MCF 10A (cell line): ENCODE results near the gene SLC26A2. TPM values are rescaled to one million over a fixed set of nuclear protein-coding genes. Genes with fewer than 3 reads are reported as not detected.

Source experiments
- BruUV-seq: library from RNA; stranded (reverse); fragments of 400-500 nt; replicated peaks from 2 replicates; lab custom pipeline; 2021; lab: Mats Ljungman, UMichigan
- CTCF ChIA-PET: fragments of 300-600 bp; sonication (Branson Sonifier 250); formaldehyde crosslinking; extraction: SDS; loops from one replicate; lab custom pipeline; 2021; ENCODE audit warnings: antibody characterized with exemption, inconsistent platforms; lab: Yijun Ruan, JAX
- POLR2A ChIA-PET: fragments of 300-600, 350-650 bp; sonication (Branson Sonifier 250); formaldehyde crosslinking; extraction: SDS; loops from one replicate; lab custom pipeline; 2020; ENCODE audit warnings: antibody characterized with exemption, inconsistent platforms; lab: Yijun Ruan, JAX
- DNase-seq: peaks from one replicate; pipeline ENCODE4 v3.0.0-alpha.2; 2018; ENCODE audit not compliant: unreplicated experiment
- H3K27ac Mint-ChIP-seq: one replicate; pipeline ENCODE4 v1.8.0; 2022; ENCODE audit warnings: mild to moderate bottlenecking, low read depth, mixed read lengths; ENCODE audit not compliant: unreplicated experiment
- H3K27me3 Mint-ChIP-seq: one replicate; pipeline ENCODE4 v1.8.0; 2022; ENCODE audit warnings: mixed read lengths; ENCODE audit not compliant: insufficient read depth, unreplicated experiment
- H3K36me3 Mint-ChIP-seq: one replicate; pipeline ENCODE4 v1.8.0; 2022; ENCODE audit warnings: mild to moderate bottlenecking, moderate library complexity, mixed read lengths; ENCODE audit not compliant: insufficient read depth, unreplicated experiment
- H3K4me1 Mint-ChIP-seq: one replicate; pipeline ENCODE4 v1.8.0; 2022; ENCODE audit warnings: mixed read lengths; ENCODE audit not compliant: insufficient read depth, unreplicated experiment
- H3K4me3 Mint-ChIP-seq: one replicate; pipeline ENCODE4 v1.8.0; 2022; ENCODE audit warnings: mild to moderate bottlenecking, moderate library complexity, mixed read lengths; ENCODE audit not compliant: unreplicated experiment
- H3K9me3 Mint-ChIP-seq: one replicate; pipeline ENCODE4 v1.8.0; 2022; ENCODE audit warnings: mixed read lengths; ENCODE audit not compliant: unreplicated experiment
- intact Hi-C: fragments of 100-400 bp; cut with micrococcal nuclease; formaldehyde crosslinking; loops from 2 replicates; pipeline ENCODE4 v1.14.1; 2022
- total RNA-seq: library from RNA; stranded (reverse); gene quantifications from 2 replicates; pipeline ENCODE4 v1.2.3, GENCODE V29; 2022
- TF ChIP-seq, protein P1 (sequence below): fragments of 200-600 bp; IDR thresholded peaks from one replicate; pipeline ENCODE4 v1.8.0; 2022; ENCODE audit warnings: antibody characterized with exemption, mild to moderate bottlenecking; ENCODE audit not compliant: unreplicated experiment

Gene SLC26A2
- total RNA-seq, 1 experiment from 2014 or later = 56.2 TPM

DNA sequence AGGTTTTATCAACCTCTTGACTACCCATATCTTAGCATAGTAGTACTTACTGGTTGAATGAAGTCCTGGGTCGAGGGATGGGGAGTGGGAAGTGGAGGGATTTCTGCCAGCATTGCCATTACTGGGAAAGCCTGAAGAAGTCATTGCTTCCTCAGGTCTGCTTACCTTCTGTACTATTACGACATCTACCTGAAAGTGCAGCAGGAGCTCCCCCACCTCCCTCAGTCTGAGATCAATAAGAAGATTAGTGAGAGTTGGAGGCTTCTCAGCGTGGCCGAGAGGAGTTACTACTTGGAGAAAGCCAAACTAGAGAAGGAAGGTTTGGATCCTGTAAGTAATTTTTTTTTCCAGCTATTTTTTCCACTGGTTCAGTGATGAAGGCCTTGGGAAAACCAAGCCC lies 45.8 kb downstream of the SLC26A2 start:
- no peaks in the 10 kb centered on the region for H3K27me3 Mint-ChIP-seq
- H3K4me3 Mint-ChIP-seq = no peak overlapping the region
- peaks cover 25% of the 10 kb centered on the region for H3K4me1 Mint-ChIP-seq
- no peak for DNase-seq
- no peaks in the 10 kb centered on the region for H3K9me3 Mint-ChIP-seq
- ChIA-PET CTCF (interaction anchor here (0.5 to 3.1 kb wide), 14 partner anchors 12 to 498 kb away, joined by 3 to 20 read pairs (median 4); no protein-coding TSS in a partner anchor), POLR2A (interaction anchor here (0.6 to 2.7 kb wide), 4 partner anchors 12 to 103 kb away, joined by 3 to 32 read pairs (median 4); no protein-coding TSS in a partner anchor)
- BruUV-seq = no TSS peak
- peaks cover 70% of the 10 kb centered on the region for H3K36me3 Mint-ChIP-seq
- H3K27ac Mint-ChIP-seq = no peak overlapping the region
- TF ChIP-seq, protein P1, sequence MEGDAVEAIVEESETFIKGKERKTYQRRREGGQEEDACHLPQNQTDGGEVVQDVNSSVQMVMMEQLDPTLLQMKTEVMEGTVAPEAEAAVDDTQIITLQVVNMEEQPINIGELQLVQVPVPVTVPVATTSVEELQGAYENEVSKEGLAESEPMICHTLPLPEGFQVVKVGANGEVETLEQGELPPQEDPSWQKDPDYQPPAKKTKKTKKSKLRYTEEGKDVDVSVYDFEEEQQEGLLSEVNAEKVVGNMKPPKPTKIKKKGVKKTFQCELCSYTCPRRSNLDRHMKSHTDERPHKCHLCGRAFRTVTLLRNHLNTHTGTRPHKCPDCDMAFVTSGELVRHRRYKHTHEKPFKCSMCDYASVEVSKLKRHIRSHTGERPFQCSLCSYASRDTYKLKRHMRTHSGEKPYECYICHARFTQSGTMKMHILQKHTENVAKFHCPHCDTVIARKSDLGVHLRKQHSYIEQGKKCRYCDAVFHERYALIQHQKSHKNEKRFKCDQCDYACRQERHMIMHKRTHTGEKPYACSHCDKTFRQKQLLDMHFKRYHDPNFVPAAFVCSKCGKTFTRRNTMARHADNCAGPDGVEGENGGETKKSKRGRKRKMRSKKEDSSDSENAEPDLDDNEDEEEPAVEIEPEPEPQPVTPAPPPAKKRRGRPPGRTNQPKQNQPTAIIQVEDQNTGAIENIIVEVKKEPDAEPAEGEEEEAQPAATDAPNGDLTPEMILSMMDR = no peak
- intact Hi-C loops = loop anchor here (10.0 kb wide), 1 partner anchor 428 kb away; no protein-coding TSS in a partner anchor

DNA sequence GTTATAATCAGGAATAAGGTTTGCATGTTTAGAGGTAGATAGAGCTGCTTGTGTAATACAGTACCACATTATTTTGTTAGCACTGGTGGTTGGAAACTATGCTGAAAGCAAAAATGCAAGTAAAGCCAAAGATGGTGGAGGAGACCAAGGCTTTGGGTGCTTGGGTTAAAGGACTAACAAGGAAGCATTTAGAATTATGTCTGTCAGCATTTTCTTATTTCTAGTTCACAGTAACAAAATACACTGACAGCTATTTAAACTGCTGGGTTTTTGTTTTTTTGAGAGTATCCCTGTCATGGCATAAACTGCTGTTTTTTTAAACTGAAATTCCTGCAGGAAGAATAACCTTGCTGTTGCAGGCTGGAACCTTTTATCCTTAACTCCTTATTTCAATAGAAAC lies 46.5 kb downstream of the SLC26A2 start:
- TF ChIP-seq, protein P1 = no peak
- Mint-ChIP-seq H3K4me1 (peaks cover 21% of the 10 kb centered on the region), H3K9me3 (no peaks in the 10 kb centered on the region), H3K27ac (peak overlapping the region; percentile 25), H3K36me3 (peaks cover 72% of the 10 kb centered on the region), H3K4me3 (no peak overlapping the region), H3K27me3 (no peaks in the 10 kb centered on the region)
- ChIA-PET CTCF (interaction anchor here (0.5 to 3.1 kb wide), 15 partner anchors 11 to 499 kb away, joined by 3 to 20 read pairs (median 4); no protein-coding TSS in a partner anchor), POLR2A (interaction anchor here (0.6 to 2.7 kb wide), 4 partner anchors 11 to 374 kb away, joined by 3 to 32 read pairs (median 3); no protein-coding TSS in a partner anchor)
- intact Hi-C loops = loop anchor here (10.0 kb wide), 1 partner anchor 428 kb away; no protein-coding TSS in a partner anchor
- DNase-seq = no peak
- no TSS peak for BruUV-seq

DNA sequence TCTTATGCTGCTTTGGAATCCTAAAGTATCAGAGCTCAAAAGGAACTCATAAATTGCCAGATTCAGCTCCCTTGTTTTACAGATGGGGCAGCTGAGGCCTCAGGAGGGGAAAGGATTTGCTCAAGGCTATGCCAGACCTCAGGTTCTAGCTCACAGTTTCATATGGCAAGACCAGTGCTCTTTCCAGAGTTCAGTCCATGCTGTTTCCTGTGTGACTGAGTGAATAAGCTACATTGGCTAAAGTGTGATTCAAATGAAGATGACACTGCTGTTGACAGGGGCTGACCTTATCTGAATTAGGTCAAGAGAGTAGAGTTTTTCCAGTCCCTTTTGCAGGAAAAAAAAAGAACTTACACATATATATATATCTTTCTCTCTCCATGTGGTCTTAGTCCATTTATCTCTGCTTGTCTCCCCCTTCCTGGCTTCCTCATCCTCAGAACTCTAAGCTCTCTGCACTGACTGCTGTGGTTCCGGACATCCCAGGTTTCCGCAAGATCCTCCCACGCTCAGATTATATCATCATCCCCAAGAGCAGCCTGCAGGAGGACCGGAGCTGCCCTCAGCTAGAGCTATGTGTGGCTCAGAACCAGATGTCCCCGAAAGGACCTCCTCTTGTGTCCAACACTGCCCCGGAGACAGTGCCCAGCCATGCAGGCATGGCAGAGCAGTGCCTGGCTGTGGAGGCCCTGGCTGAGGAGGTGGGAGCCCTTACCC lies 49.3 kb downstream of the SLC26A2 start:
- Mint-ChIP-seq H3K4me1 (no peaks in the 10 kb centered on the region), H3K27ac (peak overlapping the region; percentile 25), H3K36me3 (peaks cover 87% of the 10 kb centered on the region), H3K9me3 (no peaks in the 10 kb centered on the region), H3K4me3 (no peak overlapping the region), H3K27me3 (no peaks in the 10 kb centered on the region)
- no peak for DNase-seq
- intact Hi-C loops = loop anchor here (10.0 kb wide), 1 partner anchor 425 kb away; no protein-coding TSS in a partner anchor
- TF ChIP-seq, protein P1 = no peak
- BruUV-seq = no TSS peak
- ChIA-PET POLR2A (interaction anchor here (0.8 to 1.9 kb wide), 5 partner anchors 10 to 50 kb away, joined by 3 to 6 read pairs (median 3); partner anchors contain the start of genes HMGXB3, SLC26A2 and TIGD6), CTCF (interaction anchor here (0.7 to 2.7 kb wide), 5 partner anchors 8 to 427 kb away, joined by 3 to 10 read pairs (median 3); no protein-coding TSS in a partner anchor)

DNA sequence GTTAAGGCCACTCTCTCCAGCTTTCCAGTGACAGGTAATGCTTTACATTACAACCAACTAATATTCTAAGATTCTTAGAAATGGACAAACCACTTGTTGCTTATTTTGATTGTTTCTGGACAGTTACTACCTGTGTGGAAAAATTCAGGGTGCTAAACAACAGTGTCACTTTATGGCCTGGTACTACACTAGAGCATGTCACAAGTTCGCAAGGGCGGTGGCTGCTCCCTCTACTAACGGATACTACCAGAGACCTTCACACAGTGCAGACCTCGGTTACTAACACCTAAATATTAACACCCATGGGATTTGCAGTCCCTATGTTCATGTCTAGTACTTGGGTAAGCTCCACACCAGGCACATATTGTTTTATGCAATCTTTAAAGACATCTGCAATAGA lies 53.4 kb downstream of the SLC26A2 start:
- intact Hi-C loops = no loop called here
- CTCF ChIA-PET = no interaction called here
- H3K4me1 Mint-ChIP-seq = peaks cover 11% of the 10 kb centered on the region
- POLR2A ChIA-PET = no interaction called here
- H3K27ac Mint-ChIP-seq = no peak overlapping the region
- no peaks in the 10 kb centered on the region for H3K27me3 Mint-ChIP-seq
- peaks cover 93% of the 10 kb centered on the region for H3K36me3 Mint-ChIP-seq
- TF ChIP-seq, protein P1 = no peak
- no TSS peak for BruUV-seq
- H3K4me3 Mint-ChIP-seq = no peak overlapping the region
- DNase-seq = no peak
- no peaks in the 10 kb centered on the region for H3K9me3 Mint-ChIP-seq
